GM23248 (cell line): ENCODE data around the gene SMCR8. TPM values are rescaled to one million over a fixed set of nuclear protein-coding genes. Genes with fewer than 3 reads are reported as not detected.

ENCODE experiments used
- DNase-seq: peaks from one replicate; pipeline ENCODE4 v3.0.0-alpha.2; 2015
- H2AFZ ChIP-seq: fragments of 200-600 bp; sonication (generic); 2 replicates; pipeline ENCODE4 v1.6.1; 2016; ENCODE audit warnings: antibody characterized with exemption
- H3F3A ChIP-seq: fragments of 200-600 bp; sonication (generic); 2 replicates; pipeline ENCODE4 v1.6.1; 2016; ENCODE audit warnings: mild to moderate bottlenecking, antibody characterized with exemption, mixed run types; ENCODE audit not compliant: insufficient read depth
- H3K27ac ChIP-seq: fragments of 200-600 bp; sonication (generic); 2 replicates; pipeline ENCODE4 v1.5.1; 2016; ENCODE audit warnings: mild to moderate bottlenecking
- H3K27me3 ChIP-seq: fragments of 200-600 bp; sonication (generic); replicated peaks from 2 replicates; pipeline ENCODE4 v1.6.1; 2016; ENCODE audit warnings: mild to moderate bottlenecking; ENCODE audit not compliant: insufficient read depth
- H3K36me3 ChIP-seq: fragments of 200-600 bp; sonication (generic); 2 replicates; pipeline ENCODE4 v1.6.1; 2016; ENCODE audit warnings: low read depth, mild to moderate bottlenecking
- H3K4me1 ChIP-seq: fragments of 200-600 bp; sonication (generic); 2 replicates; pipeline ENCODE4 v1.6.1; 2016; ENCODE audit warnings: mild to moderate bottlenecking; ENCODE audit not compliant: insufficient read depth
- H3K4me2 ChIP-seq: fragments of 200-600 bp; sonication (generic); one replicate; pipeline ENCODE4 v1.6.1; 2016; ENCODE audit warnings: mild to moderate bottlenecking; ENCODE audit not compliant: unreplicated experiment
- H3K4me3 ChIP-seq: fragments of 200-600 bp; sonication (generic); 2 replicates; pipeline ENCODE4 v1.5.1; 2016; ENCODE audit warnings: mild to moderate bottlenecking
- H3K79me2 ChIP-seq: fragments of 200-600 bp; sonication (generic); 2 replicates; pipeline ENCODE4 v1.6.1; 2016; ENCODE audit warnings: mild to moderate bottlenecking; ENCODE audit not compliant: insufficient read depth
- H3K9ac ChIP-seq: fragments of 200-600 bp; sonication (generic); 2 replicates; pipeline ENCODE4 v1.6.1; 2016; ENCODE audit warnings: mild to moderate bottlenecking
- H3K9me2 ChIP-seq: fragments of 200-600 bp; sonication (generic); 2 replicates; pipeline ENCODE4 v1.6.1; 2016; ENCODE audit warnings: mixed run types, mild to moderate bottlenecking, moderate library complexity; ENCODE audit not compliant: insufficient read depth
- H3K9me3 ChIP-seq: fragments of 200-600 bp; sonication (generic); one replicate; pipeline ENCODE4 v1.6.1; 2017; ENCODE audit warnings: low read depth
- H4K20me1 ChIP-seq: fragments of 200-600 bp; sonication (generic); 2 replicates; pipeline ENCODE4 v1.6.0; 2016; ENCODE audit not compliant: insufficient read depth
- EZH2 ChIP-seq: fragments of 200-600 bp; sonication (generic); IDR thresholded peaks from 2 replicates; pipeline ENCODE4 v1.6.1; 2018; ENCODE audit warnings: antibody characterized with exemption, mild to moderate bottlenecking; ENCODE audit not compliant: insufficient read depth, poor library complexity, severe bottlenecking
- EZH2phosphoT487 ChIP-seq: fragments of 200-600 bp; sonication (generic); IDR thresholded peaks from 2 replicates; pipeline ENCODE4 v1.6.1; 2018; ENCODE audit warnings: antibody characterized with exemption, moderate library complexity, mild to moderate bottlenecking, low read depth; ENCODE audit not compliant: insufficient read depth
- WGBS, 2 experiments: methylation state at CpG; one replicate each; pipeline ENCODE4 v1.1.6; 2015 to 2017; ENCODE audit warnings: low lambda C conversion rate in 2 of 2, low coverage in 1 of 2; ENCODE audit errors: missing lambda C conversion rate in 2 of 2; 5-methylcytosine and 5-hydroxymethylcytosine counted together
- in situ Hi-C: fragments of 300-500 bp; cut with MboI; formaldehyde crosslinking; loops from 2 replicates; pipeline ENCODE4 v1.15.0; 2020
- polyA plus RNA-seq: library from polyadenylated mRNA; unstranded; fragments of >200 nt; fragmentation: Nextera tagmentation; extraction: Ambion mirVana; gene quantifications from 2 replicates; pipeline ENCODE4 v1.2.1, GENCODE V29; 2016
- total RNA-seq: library from RNA; depleted of rRNA; stranded (reverse); fragments of >200 nt; shearing (Covaris generic); gene quantifications from 2 replicates; pipeline ENCODE4 v1.2.3, GENCODE V29; 2014

The SMCR8 gene
- total and polyA plus RNA-seq, 2 experiments from 2014 or later: 2.2 to 10.5 TPM

GRCh38 chr17:18321309-18321708 is 6.2 kb downstream of the SMCR8 start:
- Histone ChIP-seq H3K9me3 (no peaks in the 10 kb centered on the region), H3F3A (no peaks in the 10 kb centered on the region), H3K9ac (no peak overlapping the region), H4K20me1 (no peaks in the 10 kb centered on the region), H3K36me3 (peaks cover 12% of the 10 kb centered on the region), H3K79me2 (peaks cover 90% of the 10 kb centered on the region), H2AFZ (no peak overlapping the region), H3K4me3 (no peak overlapping the region), H3K4me2 (no peak overlapping the region), H3K27me3 (no peaks in the 10 kb centered on the region), H3K9me2 (no peaks in the 10 kb centered on the region), H3K4me1 (peaks cover 32% of the 10 kb centered on the region), H3K27ac (no peak overlapping the region)
- peak; percentile 37 for DNase-seq
- 76 to 83% methylated on average over 5 of the region's 5 CpGs for WGBS, 2 experiments
- TF ChIP-seq EZH2phosphoT487 (no peak), EZH2 (no peak)
- in situ Hi-C loops: no loop called here

DNA sequence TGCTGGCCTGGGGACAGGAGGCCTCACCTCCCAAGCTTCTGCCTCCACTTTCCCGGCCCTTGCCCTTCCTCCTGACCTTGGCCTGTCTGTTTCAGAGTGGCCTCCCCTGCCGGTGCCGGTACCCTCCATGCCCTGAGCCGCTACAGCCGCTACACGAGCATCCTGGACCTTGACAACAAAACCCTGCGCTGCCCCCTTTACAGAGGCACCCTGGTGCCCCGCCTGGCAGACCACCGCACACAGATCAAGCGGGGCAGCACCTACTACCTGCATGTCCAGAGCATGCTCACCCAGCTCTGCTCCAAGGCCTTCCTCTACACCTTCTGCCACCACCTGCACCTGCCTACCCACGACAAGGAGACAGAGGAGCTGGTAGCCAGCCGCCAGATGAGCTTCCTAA is 7.4 kb downstream of the SMCR8 start:
- H3K79me2 ChIP-seq: peaks cover 77% of the 10 kb centered on the region
- H3K9me3 ChIP-seq: no peaks in the 10 kb centered on the region
- H3K27ac ChIP-seq: no peak overlapping the region
- TF ChIP-seq EZH2phosphoT487 (no peak), EZH2 (no peak)
- H3K9ac ChIP-seq: no peak overlapping the region
- no peaks in the 10 kb centered on the region for H3K9me2 ChIP-seq
- H3K4me2 ChIP-seq: no peak overlapping the region
- peaks cover 20% of the 10 kb centered on the region for H3K4me1 ChIP-seq
- no peak for DNase-seq
- H4K20me1 ChIP-seq: no peaks in the 10 kb centered on the region
- H3K36me3 ChIP-seq: peaks cover 7% of the 10 kb centered on the region; the same call in 1 of the 2 replicates
- in situ Hi-C loops: no loop called here
- H3F3A ChIP-seq: no peaks in the 10 kb centered on the region
- 95 to 96% methylated on average over 12 of the region's 12 CpGs for WGBS, 2 experiments
- H3K4me3 ChIP-seq: no peak overlapping the region
- H3K27me3 ChIP-seq: no peaks in the 10 kb centered on the region
- no peak overlapping the region for H2AFZ ChIP-seq

- Histone ChIP-seq H3K9me3 (no peaks in the 10 kb centered on the region), H3K4me2 (no peak overlapping the region), H3F3A (no peaks in the 10 kb centered on the region), H2AFZ (no peak overlapping the region), H3K4me1 (peaks cover 15% of the 10 kb centered on the region), H3K36me3 (peaks cover 7% of the 10 kb centered on the region; the same call in 1 of the 2 replicates), H3K4me3 (no peak overlapping the region), H3K9me2 (no peaks in the 10 kb centered on the region), H3K9ac (no peak overlapping the region), H3K79me2 (peaks cover 73% of the 10 kb centered on the region), H4K20me1 (no peaks in the 10 kb centered on the region), H3K27me3 (no peaks in the 10 kb centered on the region), H3K27ac (no peak overlapping the region)
- in situ Hi-C loops: no loop called here
- no peak for TF ChIP-seq EZH2phosphoT487
- no peak for TF ChIP-seq EZH2
- DNase-seq: peak; percentile 63
- WGBS, 2 experiments: 25% methylated on average over 3 of the region's 3 CpGs
Observed at GRCh38 chr17:18323007-18323406, 7.9 kb downstream of the SMCR8 start.

DNA sequence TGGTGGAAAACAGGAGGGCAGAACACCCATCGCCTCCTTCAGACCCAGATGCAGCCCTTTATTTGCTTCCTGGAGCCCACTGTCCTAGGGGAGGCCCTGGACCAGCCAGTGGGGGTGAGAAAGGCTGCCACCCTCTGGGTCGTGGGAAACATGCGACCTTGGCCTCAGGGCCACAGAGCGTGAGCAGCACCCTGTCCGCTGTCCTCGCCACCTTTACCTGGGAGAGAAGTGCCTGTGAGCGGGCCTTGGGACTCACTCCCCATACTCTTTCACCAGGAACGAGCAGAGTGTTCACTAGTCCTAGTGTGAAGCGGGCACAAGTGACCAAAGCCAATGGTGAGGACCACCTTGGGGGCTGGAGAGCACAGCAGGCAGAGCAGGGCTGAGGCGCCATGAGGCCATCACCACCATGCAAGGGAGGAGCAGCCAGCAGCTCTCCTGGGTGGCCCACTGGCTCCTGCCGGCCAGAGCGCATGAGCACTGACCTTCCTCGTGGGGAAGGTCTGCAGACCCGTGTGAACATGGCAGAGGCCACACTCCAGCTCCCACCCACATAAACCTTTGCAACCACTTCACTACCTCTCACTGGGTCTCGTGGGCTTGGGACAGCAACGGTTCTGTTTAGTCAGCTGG is 8.5 kb downstream of the SMCR8 start:
- WGBS, 2 experiments: 92 to 94% methylated on average over 16 of the region's 16 CpGs
- Histone ChIP-seq H3K79me2 (peaks cover 66% of the 10 kb centered on the region), H3K9me3 (no peaks in the 10 kb centered on the region), H3K9ac (no peak overlapping the region), H4K20me1 (no peaks in the 10 kb centered on the region), H2AFZ (no peak overlapping the region), H3K9me2 (no peaks in the 10 kb centered on the region), H3K4me2 (no peak overlapping the region), H3K27ac (no peak overlapping the region), H3K27me3 (no peaks in the 10 kb centered on the region), H3F3A (no peaks in the 10 kb centered on the region), H3K4me3 (no peak overlapping the region), H3K36me3 (peaks cover 7% of the 10 kb centered on the region; the same call in 1 of the 2 replicates), H3K4me1 (peaks cover 9% of the 10 kb centered on the region)
- in situ Hi-C loops: no loop called here
- DNase-seq: no peak
- no peak for TF ChIP-seq EZH2
- no peak for TF ChIP-seq EZH2phosphoT487
